NCI-H345 treated with DMSO at 0.1 percent for 48 hours (cell line): ENCODE measurements around the gene MMP15.
"Not testable (repeated sequence)": the region's sequence is repeated elsewhere in the genome, so short reads cannot be mapped to it uniquely, and the experiment has no call there.

Experiments
- DNase-seq: peaks from one replicate; lab custom pipeline; 2025; ENCODE audit not compliant: unreplicated experiment; lab: John Stamatoyannopoulos, UW

The MMP15 gene

DNA sequence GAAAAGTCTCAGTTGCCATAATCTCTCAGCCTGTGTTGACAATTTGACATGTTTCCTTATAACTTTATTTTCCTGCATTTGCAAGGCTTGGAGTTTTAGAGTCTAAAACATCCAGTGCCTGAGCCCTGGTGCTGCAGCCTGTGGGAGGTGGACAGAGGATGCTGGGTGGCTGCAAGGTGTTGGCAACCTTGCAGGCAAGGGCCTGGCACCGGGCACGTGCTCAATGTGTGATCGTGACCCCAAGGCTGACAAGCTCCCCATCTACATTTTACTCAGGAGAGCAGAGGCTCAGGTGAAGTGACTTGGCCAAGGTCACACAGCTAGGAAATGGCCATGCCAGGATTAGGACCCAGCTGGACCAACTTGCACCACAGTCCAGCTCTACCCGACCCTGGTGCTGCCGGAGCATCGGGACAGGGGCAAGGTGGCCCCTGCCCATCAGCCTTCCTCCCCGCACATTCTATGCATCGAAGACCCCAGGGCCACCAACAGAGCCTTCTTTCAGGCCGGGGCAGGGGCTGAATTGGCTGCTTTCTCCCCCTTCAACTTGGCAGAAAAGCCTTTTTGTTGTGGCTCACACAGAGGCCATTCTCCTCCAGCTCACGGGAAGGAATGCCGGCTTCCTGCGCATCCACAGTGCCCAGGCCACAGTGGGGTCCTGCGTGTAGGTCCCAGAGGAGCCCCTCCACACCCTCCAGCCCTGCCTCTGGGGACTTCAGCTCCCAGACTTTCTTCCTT, 23.1 kb downstream of the MMP15 start:
- DNase-seq = no peak

DNA sequence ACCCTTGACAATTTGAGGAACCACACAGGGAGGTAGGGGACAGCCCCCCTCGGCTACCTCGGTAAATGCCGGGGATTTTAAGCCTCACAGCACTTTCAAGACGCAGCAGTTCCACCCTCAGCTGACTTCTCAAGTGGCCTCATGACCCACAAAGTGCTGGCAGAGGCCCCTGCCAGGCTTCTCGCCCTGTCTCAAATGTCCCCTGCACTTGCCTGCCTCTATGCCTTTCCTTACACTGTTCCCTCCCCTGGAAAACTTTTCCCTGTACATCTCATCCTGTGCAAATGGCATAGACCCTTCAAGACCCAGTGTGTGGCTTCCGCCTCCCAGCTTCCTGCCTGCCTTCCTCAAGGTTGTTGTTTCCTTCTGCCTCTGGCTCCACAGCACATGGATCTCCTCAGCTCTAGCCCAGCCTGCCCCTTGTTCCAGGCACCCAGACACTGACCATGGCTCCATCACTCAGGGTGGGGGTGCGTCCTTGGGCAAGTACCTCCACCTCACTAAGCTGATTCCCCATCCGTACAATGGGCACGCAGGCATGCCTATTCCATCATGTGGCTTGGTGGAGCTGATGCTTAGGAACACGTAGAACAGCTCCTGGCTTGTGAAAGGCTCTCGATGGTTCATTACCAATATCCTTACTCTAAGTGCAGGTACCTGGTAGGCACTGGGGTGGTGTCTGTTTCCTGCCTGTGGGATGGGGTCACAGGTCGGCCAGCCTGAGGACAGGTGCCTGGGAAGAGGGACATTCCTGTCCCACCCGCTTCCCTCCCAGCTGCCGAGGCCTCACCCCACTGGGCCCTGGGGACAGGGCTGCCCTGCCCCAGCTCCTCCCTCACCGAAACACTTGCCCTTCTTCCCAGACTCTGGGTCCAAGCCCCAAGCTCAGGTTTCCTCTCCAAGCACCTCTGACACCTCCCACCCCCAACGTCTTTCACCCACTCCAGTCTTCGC, 24.0 kb downstream of the MMP15 start:
- DNase-seq = no peak

DNA sequence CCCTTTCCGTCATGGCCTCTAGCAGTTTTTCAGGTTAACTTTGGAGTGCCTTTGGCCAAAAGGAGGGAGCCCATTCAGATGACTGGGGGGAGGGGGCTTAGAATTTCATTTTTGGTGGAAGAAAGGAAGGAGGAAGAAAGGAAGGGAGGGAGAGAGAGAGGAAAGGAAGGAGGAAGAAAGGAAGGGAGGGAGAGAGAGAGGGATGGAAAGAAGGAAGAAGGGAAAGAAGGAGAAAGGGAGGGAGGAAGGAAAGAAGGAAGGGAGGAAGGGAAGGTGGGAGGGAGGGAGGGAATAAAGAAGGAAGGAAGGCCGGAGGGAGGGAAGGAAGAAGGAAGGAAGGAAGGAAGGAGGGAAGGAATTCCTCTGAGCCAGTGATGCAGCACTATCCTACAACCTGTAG, 25.7 kb downstream of the MMP15 start:
- no peak for DNase-seq

DNA sequence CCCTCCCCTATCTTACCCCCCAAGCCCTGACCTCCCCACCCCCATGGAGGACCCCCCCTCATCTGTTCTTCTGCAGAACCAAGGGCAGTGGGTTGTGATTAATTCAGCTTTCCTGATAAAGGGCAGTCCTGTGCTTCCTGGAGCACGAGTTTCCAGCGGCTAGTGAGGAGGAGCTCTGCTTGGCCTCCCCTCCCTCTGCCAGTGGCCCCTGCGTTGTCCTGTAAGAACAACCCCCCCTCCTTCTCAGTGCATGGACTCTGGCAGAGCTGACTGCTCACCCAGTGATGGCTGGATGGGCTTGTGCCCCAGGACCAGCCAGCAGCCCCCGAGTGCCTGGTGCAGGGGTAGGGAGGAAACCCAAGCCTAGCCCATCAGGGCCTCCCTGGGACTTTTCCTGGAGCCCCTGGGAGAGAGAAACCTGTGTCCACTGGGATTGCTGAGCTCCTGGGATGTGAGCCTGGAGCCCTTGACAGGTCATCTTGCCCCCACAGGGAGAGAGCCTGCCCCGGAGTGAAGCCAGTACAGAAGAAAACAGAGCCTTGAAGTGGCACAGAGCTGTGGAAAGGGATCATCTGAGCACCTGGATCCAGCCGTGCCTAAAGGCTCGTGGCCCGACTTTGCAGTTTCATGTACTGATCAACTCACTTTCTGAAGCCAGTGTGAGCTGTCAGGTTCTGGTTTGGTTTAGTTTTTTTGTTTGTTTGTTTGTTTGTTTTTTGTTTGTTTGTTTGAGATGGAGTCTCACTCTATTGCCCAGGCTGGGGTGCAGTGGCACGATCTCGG, 26.5 kb downstream of the MMP15 start:
- no peak for DNase-seq

DNA sequence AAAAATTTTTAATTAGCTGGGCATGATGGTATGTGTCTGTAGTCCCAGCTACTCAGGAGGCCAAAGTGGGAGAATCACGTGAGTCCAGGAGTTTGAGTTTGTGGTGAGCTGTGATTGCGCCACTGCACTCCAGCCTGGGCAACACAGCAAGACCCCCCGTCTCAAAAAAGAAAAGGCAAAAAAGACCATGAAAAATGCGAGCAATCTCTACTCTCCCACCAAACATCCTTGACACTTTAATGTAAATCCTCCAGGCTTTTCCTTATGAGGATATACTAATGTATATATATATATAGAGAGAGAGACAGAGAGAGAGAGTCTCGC, 28.1 kb downstream of the MMP15 start:
- DNase-seq = no peak

DNA sequence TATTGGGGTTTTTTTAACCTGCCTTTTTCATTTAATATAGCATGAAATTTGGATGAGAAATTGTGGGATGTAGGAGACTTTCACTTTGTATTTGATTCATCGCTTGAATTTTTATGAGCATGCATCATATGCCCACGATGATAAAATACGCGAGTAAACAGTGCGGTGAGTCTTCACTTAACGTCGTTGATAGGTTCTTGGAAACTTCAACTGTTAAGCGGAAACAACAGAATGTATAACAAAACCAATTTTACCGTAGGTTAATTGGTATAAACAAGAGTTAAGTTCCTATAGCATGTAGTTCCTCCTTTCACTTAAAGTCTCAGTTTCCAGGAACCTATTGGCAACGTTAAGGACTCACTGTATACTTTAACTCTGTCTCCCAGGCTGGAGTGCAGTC, 28.7 kb downstream of the MMP15 start:
- DNase-seq = no peak

DNA sequence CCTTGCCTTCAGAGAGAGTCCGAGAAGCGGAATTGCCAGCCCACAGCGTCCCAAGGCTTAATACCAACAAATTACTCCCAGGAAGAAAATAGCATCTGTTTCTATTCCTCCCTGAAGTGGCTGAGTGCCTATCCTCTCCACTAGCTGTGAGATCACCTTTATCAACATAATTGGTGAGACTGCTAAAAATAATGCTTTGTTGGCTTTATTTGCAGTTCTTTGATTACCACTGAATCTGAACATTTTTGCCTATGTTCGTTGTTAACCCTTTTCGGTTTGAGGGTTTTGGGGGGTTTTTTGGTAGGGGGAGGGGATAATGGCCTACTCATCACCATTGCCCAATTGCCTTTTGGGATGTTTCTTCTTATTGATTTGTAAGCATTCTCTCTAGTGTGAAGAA, 31.0 kb downstream of the MMP15 start:
- no peak for DNase-seq

DNA sequence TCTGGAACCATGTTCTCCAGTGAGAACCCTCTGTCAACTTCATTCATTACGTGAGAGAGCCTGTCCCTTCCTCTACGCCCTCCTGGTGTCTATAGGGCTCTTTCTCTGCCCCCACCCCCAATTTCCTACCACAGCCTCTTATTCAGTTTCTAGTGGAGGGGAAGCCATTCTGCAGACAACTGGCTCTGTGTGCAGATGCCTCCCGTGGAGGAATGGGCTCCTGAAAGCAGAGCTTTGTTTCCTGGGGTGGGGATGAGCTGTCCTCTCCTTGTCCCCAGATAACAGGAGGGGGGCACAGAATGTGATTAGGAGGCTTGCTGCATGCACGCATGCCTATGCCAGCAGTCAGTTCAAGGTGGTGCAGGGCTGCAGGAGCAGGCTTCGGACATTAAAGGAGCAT, 31.6 kb downstream of the MMP15 start:
- no peak for DNase-seq

DNA sequence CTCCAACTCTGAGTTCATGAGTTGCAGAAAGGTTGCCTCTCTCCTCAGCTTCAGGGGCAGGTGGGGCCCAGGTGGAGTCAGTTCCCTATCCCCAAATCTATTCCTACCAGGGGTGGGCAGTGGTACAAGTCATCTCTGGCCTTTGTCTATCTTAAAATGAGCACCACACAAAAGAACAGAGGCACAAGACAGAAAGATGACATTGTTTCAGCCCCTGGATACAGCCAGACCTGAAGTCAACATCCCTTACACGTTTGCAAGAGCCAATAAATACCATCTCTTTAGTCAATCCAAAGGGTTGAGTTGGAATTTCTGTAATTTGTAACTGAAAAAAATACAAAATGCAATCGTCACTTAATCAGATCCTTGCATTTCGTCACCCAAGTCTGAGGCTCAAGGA, 32.2 kb downstream of the MMP15 start:
- no peak for DNase-seq

DNA sequence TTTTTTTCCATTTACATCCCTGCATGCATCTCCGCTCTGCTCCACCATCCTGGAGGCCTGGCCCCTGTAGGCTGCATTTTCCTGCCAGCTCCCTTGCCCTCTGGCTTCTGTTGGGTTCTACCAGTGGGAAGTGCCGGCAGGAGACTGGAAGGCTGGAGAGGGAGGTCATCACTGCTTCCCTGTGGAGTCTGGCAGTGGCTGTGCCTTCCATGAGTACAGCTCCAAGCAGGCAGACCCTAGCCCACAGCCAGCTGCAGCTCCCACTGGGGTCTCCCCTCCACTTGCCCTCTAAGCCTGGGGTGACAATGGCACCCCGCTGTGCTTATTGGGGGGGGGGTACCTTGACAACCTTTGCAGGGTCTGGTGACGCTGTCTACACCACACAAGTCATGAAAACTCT, 37.3 kb downstream of the MMP15 start:
- DNase-seq = no peak

DNA sequence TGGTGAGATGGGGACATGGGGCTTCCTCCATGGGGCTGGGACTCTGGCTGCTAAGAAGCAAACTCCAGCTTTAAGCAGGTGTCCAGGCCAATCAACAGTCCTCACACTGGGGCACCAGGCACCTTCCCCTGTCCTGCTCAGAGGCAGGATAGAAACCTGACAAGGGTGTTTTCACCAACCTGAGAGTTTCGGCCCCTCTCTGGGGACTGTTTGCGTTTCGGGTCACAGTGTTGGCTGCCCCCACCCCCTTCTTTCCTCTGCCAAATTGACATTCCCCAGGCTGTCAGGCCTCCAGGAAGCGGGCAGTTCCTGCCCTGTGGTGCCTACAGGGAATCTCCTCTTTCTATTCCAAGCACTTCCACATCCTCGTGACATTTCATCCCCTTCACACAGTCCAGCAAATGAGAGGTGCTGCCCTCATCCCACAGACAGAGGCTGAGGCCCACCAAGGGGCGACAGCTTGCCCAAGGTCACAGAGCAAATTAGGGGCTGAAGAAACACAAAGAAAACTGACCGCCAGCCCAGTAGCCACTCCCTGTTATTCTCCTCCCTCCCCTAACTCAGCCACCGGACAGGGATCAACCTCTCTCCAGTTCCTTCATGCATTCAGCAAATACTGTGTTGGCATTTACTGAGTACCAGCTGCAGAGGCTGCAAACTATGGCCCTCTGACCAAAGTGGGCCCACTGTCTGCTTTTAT, 38.0 kb downstream of the MMP15 start:
- no peak for DNase-seq

DNA sequence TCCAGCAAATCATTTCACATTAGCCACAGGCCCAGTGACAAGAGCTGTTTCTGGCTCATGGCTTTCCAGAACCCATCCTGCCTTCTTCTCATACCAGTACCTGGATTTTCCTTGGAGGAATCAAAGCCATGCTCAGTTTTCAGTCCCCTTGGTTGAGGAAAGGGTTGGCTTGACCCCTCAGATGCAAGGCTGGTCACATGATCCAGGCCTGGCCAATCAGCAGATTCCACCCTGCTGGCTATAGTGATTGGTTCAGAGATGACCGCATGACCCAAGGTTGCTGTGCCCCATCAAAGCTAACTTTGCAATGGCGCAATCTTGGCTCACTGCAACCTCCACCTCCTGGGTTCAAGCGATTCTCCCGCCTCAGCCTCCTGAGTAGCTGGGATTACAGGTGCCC, 45.0 kb downstream of the MMP15 start:
- DNase-seq = no peak

DNA sequence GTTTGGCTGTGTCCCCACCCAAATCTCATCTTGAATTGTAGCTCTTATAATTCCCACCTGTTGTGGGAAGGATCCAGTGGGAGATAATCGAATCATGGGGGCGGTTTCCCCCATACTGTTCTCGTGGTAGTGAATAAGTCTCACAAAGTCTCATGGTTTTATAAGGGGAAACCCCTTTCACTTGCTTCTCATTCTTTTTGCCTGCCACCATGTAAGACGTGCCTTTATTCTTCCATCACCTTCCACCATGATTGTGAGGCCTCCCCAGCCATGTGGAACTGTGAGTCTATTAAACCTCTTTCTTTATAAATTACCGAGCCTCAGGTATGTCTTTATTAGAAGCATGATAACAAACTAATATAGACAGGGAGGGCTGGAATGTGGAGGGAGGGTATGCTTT, 46.6 kb downstream of the MMP15 start:
- not testable (repeated sequence) for DNase-seq

DNA sequence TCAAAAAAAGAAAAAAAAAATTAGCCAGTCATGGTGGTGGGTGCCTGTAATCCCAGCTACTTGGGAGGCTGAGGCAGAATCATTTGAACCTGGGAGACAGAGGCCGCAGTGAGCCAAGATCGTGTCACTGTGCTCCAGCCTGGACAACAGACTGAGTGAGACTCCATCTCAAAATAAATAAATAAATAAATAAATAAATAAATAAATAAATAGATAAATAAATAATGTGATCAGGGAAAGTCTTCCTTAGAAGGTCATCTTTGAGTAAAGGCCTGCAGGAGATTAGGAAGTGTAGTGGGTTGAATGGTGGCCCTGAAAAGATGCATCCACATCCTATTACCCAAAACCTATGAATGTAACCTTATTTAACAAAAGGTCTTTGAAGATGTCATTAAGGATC, 47.5 kb downstream of the MMP15 start:
- DNase-seq = not testable (repeated sequence)

DNA sequence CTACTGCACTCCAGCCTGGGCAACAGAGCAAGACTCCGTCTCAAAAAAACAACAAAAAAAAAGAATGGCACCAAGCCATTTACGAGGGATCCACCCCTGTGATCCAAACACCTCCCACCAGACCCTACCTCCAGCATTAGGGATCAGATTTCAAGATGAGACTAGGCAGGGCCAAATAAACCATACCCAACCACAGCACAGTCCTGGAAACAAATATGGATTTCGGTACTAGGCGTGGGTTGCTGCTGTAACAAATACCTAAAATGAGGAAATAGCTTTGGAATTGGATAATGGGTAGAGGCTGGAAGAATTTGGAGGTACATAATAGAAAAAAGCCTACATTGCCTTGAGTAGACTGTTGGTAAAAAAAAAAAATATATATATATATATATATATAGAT, 49.1 kb downstream of the MMP15 start:
- DNase-seq = no peak

DNA sequence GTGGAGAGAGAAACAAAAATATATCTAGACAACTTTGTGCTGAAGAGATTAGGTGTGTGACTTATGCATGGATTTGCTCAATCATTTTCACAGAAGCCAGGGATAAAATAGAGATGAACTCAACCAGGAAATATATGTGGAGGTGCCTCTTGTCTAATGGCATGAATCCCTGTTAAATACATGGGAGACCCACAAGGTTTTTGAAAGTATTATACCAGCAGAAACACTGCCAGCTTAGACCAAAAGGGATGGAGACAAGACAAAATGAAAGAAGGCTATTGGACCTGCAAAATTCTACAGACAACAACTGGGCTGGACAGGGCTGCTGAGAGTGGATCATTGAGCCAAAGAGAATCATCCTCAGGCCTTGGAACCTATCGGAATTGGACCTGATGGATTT, 51.0 kb downstream of the MMP15 start:
- DNase-seq = no peak

DNA sequence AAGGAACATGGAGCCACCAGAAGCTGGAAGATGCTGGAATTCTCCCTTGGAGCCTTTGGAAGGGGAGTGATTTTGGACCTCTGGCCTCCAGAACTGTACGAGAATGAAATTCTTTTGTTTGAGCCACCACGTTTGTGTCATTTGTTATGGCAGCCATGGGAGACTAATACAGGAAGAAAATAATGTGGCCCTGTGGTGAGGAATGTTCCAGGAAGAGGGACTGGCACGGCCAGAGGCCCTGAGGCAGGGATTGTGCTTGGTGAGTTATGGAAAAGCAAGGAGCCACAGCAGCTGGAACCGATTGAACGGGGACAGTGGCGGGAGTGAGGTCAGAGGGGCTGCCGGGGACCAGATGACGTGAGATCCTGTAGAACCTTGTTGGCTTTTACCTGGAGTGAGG, 52.2 kb downstream of the MMP15 start:
- no peak for DNase-seq

DNA sequence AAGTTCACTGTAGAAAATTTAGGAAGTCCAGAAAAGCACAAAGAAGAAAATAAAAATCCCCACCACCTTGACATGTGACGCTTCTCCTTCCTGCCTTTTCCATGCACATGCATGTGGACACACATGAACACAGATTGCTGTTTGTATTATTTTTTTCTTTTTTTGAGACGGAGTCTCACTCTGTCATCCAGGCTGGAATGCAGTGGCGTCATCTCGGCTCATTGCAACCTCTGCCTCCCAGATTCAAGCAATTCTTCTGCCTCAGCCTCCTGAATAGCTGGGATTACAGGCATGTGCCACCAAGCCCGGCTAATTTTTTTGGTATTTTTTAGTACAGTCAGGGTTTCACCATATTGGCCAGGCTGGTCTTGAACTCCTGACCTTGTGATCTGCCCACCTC, 55.1 kb downstream of the MMP15 start:
- DNase-seq = not testable (repeated sequence)

DNA sequence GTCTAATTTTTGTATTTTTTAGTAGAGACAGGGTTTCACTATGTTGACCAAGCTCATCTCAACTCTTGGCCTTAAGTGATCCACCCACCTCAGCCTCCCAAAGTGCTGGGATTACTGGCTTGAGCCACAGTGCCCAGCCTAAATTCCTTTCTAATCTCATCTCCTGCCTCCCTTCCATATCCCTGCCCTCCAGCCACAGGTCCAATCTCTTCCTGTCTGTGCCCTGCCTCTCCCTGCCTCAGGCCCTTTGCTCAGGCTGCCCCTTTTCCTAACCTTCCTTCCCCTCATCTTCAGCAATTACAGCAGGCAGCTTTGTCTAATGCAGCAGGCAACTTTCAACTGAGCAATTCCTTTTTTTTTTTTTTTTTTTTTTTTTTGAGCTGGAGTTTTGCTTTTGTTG, 56.8 kb downstream of the MMP15 start:
- DNase-seq = no peak

DNA sequence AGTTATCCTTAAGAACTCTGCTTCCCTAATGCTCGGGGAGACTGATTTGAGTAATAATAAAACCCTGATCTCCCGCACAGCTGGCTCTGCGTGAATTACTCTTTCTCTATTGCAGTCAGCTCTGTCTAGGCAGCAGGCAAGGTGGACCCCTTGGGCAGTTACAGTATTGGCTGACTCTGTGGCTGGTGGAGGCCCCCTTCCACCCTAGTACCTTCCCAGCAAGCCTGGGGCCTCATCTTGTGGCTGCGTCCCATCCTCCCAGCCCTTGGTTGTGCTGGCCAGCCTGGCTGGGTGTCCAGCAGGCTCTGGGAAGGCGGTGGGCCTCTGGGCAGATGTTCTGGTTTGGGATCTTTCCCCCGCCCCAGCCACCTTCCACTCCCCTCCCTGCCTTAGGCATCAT, 59.1 kb downstream of the MMP15 start:
- no peak for DNase-seq

DNA sequence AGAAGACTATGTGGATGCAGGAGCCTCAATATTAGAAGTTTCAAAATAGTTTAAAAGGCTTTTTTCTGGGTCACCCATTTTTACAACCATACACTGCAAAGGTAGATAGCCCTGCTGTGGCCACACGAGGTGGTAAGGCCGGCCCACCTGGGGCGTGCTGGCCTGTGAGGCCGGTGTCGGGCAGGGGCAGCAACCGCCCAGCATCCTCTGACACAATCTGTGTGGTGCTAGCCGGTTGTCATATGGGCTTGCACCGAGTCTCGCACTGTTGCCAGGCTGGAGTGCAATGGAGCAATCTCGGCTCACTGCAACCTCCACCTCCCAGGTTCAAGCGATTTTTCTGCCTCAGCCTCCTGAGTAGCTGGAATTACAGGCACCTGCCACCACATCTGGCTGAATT, 59.6 kb downstream of the MMP15 start:
- no peak for DNase-seq
